ENCODE results near the gene MKLN1. TPM values are rescaled to one million over a fixed set of nuclear protein-coding genes. Genes with fewer than 3 reads are reported as not detected.

The MKLN1 gene
- total RNA-seq, 1 experiment from 2014 or later, result 61.1 TPM

DNA sequence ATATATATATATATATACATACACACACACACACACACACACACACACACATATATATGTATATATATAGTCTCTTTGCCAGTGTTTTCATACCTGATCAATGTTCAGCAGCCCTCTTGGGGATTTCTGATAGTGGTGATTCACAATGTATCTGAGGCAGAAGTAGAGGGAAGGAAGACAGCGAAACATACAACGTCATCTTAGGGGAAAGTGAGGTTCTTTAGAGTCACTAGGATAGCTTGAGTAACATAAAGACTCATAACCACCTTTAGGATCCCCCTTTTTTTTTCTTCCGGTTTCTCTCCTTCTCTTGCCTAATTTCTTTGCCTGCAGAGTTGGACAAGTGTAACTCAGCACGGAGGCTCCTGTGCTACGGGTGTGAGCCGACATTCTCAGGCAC lies 172.1 kb downstream of the MKLN1 start:
- Histone ChIP-seq H3K27ac (no peak overlapping the region), H3K4me3 (no peak overlapping the region), H3K79me2 (ENCODE audit: low read depth) (no peaks in the 10 kb centered on the region), H3K27me3 (ENCODE audit: insufficient read depth, low read depth) (no peaks in the 10 kb centered on the region), H4K20me1 (ENCODE audit: insufficient read depth) (peaks cover 3% of the 10 kb centered on the region; the same call in 1 of the 2 replicates), H3F3A (ENCODE audit: insufficient read depth, low read depth) (peaks cover 61% of the 10 kb centered on the region), H3K9me3 (ENCODE audit: insufficient read depth, low read depth) (no peaks in the 10 kb centered on the region), H3K4me2 (no peak overlapping the region), H3K4me1 (replicated peaks; ENCODE audit: insufficient read depth) (no peaks in the 10 kb centered on the region), H3K9me2 (ENCODE audit: insufficient read depth) (no peaks in the 10 kb centered on the region), H2AFZ (no peak overlapping the region), H3K36me3 (ENCODE audit: low read depth) (peaks cover 16% of the 10 kb centered on the region)
- no TSS peak for BruUV-seq (replicated peaks)
- intact Hi-C loops (cut with micrococcal nuclease; ENCODE audit: unreplicated experiment), result no loop called here
- ChIA-PET CTCF (no interaction called here), POLR2A (ENCODE audit: unreplicated experiment) (no interaction called here)
- no peak for DNase-seq
- TF ChIP-seq EZH2 (IDR thresholded peaks at IDR 0.05; ENCODE audit: low read depth), result no peak
- TF ChIP-seq, protein P1, sequence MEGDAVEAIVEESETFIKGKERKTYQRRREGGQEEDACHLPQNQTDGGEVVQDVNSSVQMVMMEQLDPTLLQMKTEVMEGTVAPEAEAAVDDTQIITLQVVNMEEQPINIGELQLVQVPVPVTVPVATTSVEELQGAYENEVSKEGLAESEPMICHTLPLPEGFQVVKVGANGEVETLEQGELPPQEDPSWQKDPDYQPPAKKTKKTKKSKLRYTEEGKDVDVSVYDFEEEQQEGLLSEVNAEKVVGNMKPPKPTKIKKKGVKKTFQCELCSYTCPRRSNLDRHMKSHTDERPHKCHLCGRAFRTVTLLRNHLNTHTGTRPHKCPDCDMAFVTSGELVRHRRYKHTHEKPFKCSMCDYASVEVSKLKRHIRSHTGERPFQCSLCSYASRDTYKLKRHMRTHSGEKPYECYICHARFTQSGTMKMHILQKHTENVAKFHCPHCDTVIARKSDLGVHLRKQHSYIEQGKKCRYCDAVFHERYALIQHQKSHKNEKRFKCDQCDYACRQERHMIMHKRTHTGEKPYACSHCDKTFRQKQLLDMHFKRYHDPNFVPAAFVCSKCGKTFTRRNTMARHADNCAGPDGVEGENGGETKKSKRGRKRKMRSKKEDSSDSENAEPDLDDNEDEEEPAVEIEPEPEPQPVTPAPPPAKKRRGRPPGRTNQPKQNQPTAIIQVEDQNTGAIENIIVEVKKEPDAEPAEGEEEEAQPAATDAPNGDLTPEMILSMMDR (conservative IDR thresholded peaks at IDR 0.05), result no peak

DNA sequence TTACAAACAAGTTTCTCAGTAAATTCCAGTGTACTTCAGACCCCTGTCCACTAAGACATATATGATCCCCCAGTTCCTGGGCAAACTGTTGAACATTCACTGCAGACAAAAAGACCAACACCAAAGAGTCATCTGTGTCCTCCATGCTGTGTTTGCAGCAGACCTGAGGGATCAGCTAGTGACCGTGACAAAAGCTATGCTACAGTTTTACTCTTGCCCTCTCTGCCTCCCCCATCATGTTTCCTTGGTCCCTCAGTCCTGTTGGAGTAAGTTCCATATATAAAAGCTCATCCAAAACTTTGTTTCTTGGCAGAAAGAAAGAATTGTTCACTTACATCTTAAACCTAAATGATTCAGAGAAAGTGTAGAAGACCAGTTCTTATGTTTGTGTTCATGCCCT lies 172.7 kb downstream of the MKLN1 start:
- Histone ChIP-seq H3K27me3 (ENCODE audit: insufficient read depth, low read depth) (no peaks in the 10 kb centered on the region), H4K20me1 (ENCODE audit: insufficient read depth) (peaks cover 3% of the 10 kb centered on the region; the same call in 1 of the 2 replicates), H3K4me3 (no peak overlapping the region), H3K79me2 (ENCODE audit: low read depth) (no peaks in the 10 kb centered on the region), H3F3A (ENCODE audit: insufficient read depth, low read depth) (peaks cover 60% of the 10 kb centered on the region), H3K36me3 (ENCODE audit: low read depth) (peaks cover 15% of the 10 kb centered on the region), H3K4me1 (replicated peaks; ENCODE audit: insufficient read depth) (no peaks in the 10 kb centered on the region), H3K9me2 (ENCODE audit: insufficient read depth) (no peaks in the 10 kb centered on the region), H2AFZ (no peak overlapping the region), H3K9me3 (ENCODE audit: insufficient read depth, low read depth) (no peaks in the 10 kb centered on the region), H3K27ac (no peak overlapping the region), H3K4me2 (no peak overlapping the region)
- no peak for TF ChIP-seq EZH2 (IDR thresholded peaks at IDR 0.05; ENCODE audit: low read depth)
- TF ChIP-seq, protein P1 (conservative IDR thresholded peaks at IDR 0.05), result no peak
- DNase-seq, result no peak
- CTCF ChIA-PET, result no interaction called here
- intact Hi-C loops (cut with micrococcal nuclease; ENCODE audit: unreplicated experiment), result no loop called here
- BruUV-seq (replicated peaks), result no TSS peak
- POLR2A ChIA-PET (ENCODE audit: unreplicated experiment), result no interaction called here

DNA sequence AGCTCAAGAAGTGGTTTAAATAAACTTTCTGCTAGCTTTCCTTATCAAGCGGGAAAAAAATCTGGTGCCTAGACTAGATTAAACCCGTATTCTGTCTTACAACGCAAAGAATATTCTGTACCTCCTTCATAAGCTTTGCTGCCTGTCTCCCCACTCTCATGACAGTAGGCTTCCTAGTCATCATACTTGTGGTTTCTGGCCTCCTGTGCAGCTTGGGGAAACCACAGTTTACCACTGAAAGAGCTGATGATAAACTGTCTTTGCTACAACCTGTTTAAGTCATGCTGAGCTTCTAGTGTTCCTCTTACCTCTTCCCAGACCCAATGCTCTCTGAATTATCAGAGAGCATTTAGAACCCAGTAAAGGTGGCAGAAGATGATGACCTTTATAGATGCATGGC lies 173.7 kb downstream of the MKLN1 start:
- BruUV-seq (replicated peaks), result no TSS peak
- H2AFZ ChIP-seq, result no peak overlapping the region
- no peaks in the 10 kb centered on the region for H3K79me2 ChIP-seq (ENCODE audit: low read depth)
- no peaks in the 10 kb centered on the region for H3K27me3 ChIP-seq (ENCODE audit: insufficient read depth, low read depth)
- no peak overlapping the region for H3K27ac ChIP-seq
- no peaks in the 10 kb centered on the region for H3K4me1 ChIP-seq (replicated peaks; ENCODE audit: insufficient read depth)
- peaks cover 49% of the 10 kb centered on the region for H3F3A ChIP-seq (ENCODE audit: insufficient read depth, low read depth)
- H3K36me3 ChIP-seq (ENCODE audit: low read depth), result peaks cover 15% of the 10 kb centered on the region
- no peak overlapping the region for H3K4me2 ChIP-seq
- CTCF ChIA-PET, result no interaction called here
- no peak overlapping the region for H3K4me3 ChIP-seq
- TF ChIP-seq, protein P1 (conservative IDR thresholded peaks at IDR 0.05), result no peak
- no peak for TF ChIP-seq EZH2 (IDR thresholded peaks at IDR 0.05; ENCODE audit: low read depth)
- no peaks in the 10 kb centered on the region for H3K9me2 ChIP-seq (ENCODE audit: insufficient read depth)
- H4K20me1 ChIP-seq (ENCODE audit: insufficient read depth), result peaks cover 3% of the 10 kb centered on the region; the same call in 1 of the 2 replicates
- H3K9me3 ChIP-seq (ENCODE audit: insufficient read depth, low read depth), result no peaks in the 10 kb centered on the region
- DNase-seq, result no peak
- intact Hi-C loops (cut with micrococcal nuclease; ENCODE audit: unreplicated experiment), result no loop called here
- POLR2A ChIA-PET (ENCODE audit: unreplicated experiment), result interaction anchor here (0.7 kb wide), 1 partner anchor 9 kb away, joined by 4 read pairs; no protein-coding TSS in a partner anchor
